ENCODE measurements around the gene KRTAP20-1. TPM values are rescaled to one million over a fixed set of nuclear protein-coding genes. Genes with fewer than 3 reads are reported as not detected.

Gene KRTAP20-1
- not detected in 5 replicates for total RNA-seq (2022; extraction: Qiagen RNA extraction)

GRCh38 chr21:30616125-30616524 is at the start of gene KRTAP20-1:
Gene KRTAP20-1, plus strand, starts transcription at chr21:30616425. Its CDS starts 30 bp downstream, at chr21:30616455.

GRCh38 chr21:30590297-30590696 is 25.9 kb upstream of the KRTAP20-1 start, which contains the start of gene KRTAP22-2:
Gene KRTAP22-2, minus strand, starts transcription at chr21:30590397.

GRCh38 chr21:30592140-30592539 is 24.1 kb upstream of the KRTAP20-1 start, which contains the start of gene KRTAP6-3:
Gene KRTAP6-3, plus strand, starts transcription at chr21:30592440. Its CDS starts 6 bp downstream, at chr21:30592446.

GRCh38 chr21:30598802-30599201 is 17.4 kb upstream of the KRTAP20-1 start, which contains the start of gene KRTAP6-2:
Gene KRTAP6-2, minus strand, starts transcription at chr21:30598902. Its CDS starts 28 bp downstream, at chr21:30598874.

GRCh38 chr21:30600787-30601186 is 15.4 kb upstream of the KRTAP20-1 start, which contains the start of gene KRTAP22-1:
Gene KRTAP22-1, plus strand, starts transcription at chr21:30601087.

GRCh38 chr21:30613836-30614235 is 2.4 kb upstream of the KRTAP20-1 start, which contains the start of gene KRTAP6-1:
Gene KRTAP6-1, minus strand, starts transcription at chr21:30613930. Its CDS starts 26 bp downstream, at chr21:30613904.

GRCh38 chr21:30620522-30620921 is 4.3 kb downstream of the KRTAP20-1 start, which contains the start of gene KRTAP20-4:
Gene KRTAP20-4, plus strand, starts transcription at chr21:30620627.

GRCh38 chr21:30634906-30635305 is 18.7 kb downstream of the KRTAP20-1 start, which contains the start of gene KRTAP20-2:
Gene KRTAP20-2, plus strand, starts transcription at chr21:30635206. Its CDS starts 58 bp downstream, at chr21:30635264.

GRCh38 chr21:30642564-30642963 is 26.3 kb downstream of the KRTAP20-1 start, which contains the start of gene KRTAP20-3:
Gene KRTAP20-3, plus strand, starts transcription at chr21:30642864.

Other genes starting within 250 kb of the KRTAP20-1 start
- gene KRTAP13-2, start 244.2 kb upstream of the KRTAP20-1 start, total RNA-seq (2022; extraction: Qiagen RNA extraction): not detected in 5 replicates
- not detected in 5 replicates for gene KRTAP13-1, start 220.4 kb upstream of the KRTAP20-1 start, total RNA-seq (2022; extraction: Qiagen RNA extraction)
- not detected in 5 replicates for gene KRTAP13-3, start 190.5 kb upstream of the KRTAP20-1 start, total RNA-seq (2022; extraction: Qiagen RNA extraction)
- gene KRTAP13-4, start 186.2 kb upstream of the KRTAP20-1 start, total RNA-seq (2022; extraction: Qiagen RNA extraction): not detected in 5 replicates
- not detected in 5 replicates for gene KRTAP15-1, start 176.2 kb upstream of the KRTAP20-1 start, total RNA-seq (2022; extraction: Qiagen RNA extraction)
- not detected in 5 replicates for gene KRTAP19-1, start 136.1 kb upstream of the KRTAP20-1 start, total RNA-seq (2022; extraction: Qiagen RNA extraction)
- not detected in 5 replicates for gene KRTAP19-2, start 129.0 kb upstream of the KRTAP20-1 start, total RNA-seq (2022; extraction: Qiagen RNA extraction)
- not detected in 5 replicates for gene KRTAP19-3, start 124.4 kb upstream of the KRTAP20-1 start, total RNA-seq (2022; extraction: Qiagen RNA extraction)
- not detected in 5 replicates for gene KRTAP19-4, start 119.3 kb upstream of the KRTAP20-1 start, total RNA-seq (2022; extraction: Qiagen RNA extraction)
- gene KRTAP19-5, start 114.3 kb upstream of the KRTAP20-1 start, total RNA-seq (2022; extraction: Qiagen RNA extraction): not detected in 5 replicates
- gene KRTAP19-6, start 74.6 kb upstream of the KRTAP20-1 start, total RNA-seq (2022; extraction: Qiagen RNA extraction): not detected in 5 replicates
- gene KRTAP19-7, start 55.1 kb upstream of the KRTAP20-1 start, total RNA-seq (2022; extraction: Qiagen RNA extraction): not detected in 5 replicates
- not detected in 5 replicates for gene KRTAP22-2, start 26.0 kb upstream of the KRTAP20-1 start, total RNA-seq (2022; extraction: Qiagen RNA extraction)
- gene KRTAP6-3, start 24.0 kb upstream of the KRTAP20-1 start, total RNA-seq (2022; extraction: Qiagen RNA extraction): not detected in 5 replicates
- not detected in 5 replicates for gene KRTAP6-2, start 17.5 kb upstream of the KRTAP20-1 start, total RNA-seq (2022; extraction: Qiagen RNA extraction)
- gene KRTAP22-1, start 15.3 kb upstream of the KRTAP20-1 start, total RNA-seq (2022; extraction: Qiagen RNA extraction): not detected in 5 replicates
- not detected in 5 replicates for gene KRTAP6-1, start 2.5 kb upstream of the KRTAP20-1 start, total RNA-seq (2022; extraction: Qiagen RNA extraction)
- not detected in 5 replicates for gene KRTAP20-4, start 4.2 kb downstream of the KRTAP20-1 start, total RNA-seq (2022; extraction: Qiagen RNA extraction)
- not detected in 5 replicates for gene KRTAP20-2, start 18.8 kb downstream of the KRTAP20-1 start, total RNA-seq (2022; extraction: Qiagen RNA extraction)
- gene KRTAP20-3, start 26.4 kb downstream of the KRTAP20-1 start, total RNA-seq (2022; extraction: Qiagen RNA extraction): not detected in 5 replicates
- gene KRTAP21-3, start 102.4 kb downstream of the KRTAP20-1 start, total RNA-seq (2022; extraction: Qiagen RNA extraction): not detected in 5 replicates
- not detected in 5 replicates for gene KRTAP21-2, start 130.8 kb downstream of the KRTAP20-1 start, total RNA-seq (2022; extraction: Qiagen RNA extraction)
- gene KRTAP21-1, start 139.0 kb downstream of the KRTAP20-1 start, total RNA-seq (2022; extraction: Qiagen RNA extraction): not detected in 5 replicates
- not detected in 5 replicates for gene KRTAP8-1, start 196.8 kb downstream of the KRTAP20-1 start, total RNA-seq (2022; extraction: Qiagen RNA extraction)
- gene KRTAP7-1, start 213.3 kb downstream of the KRTAP20-1 start, total RNA-seq (2022; extraction: Qiagen RNA extraction): not detected in 5 replicates

Measured in A549 treated with CORT108297 at 1 μM for 4 hours (cell line).